Fibroblast of pulmonary artery (primary cell): ENCODE measurements around the gene SMIM35.
"Not testable (repeated sequence)": the region's sequence is repeated elsewhere in the genome, so short reads cannot be mapped to it uniquely, and the experiment has no call there.

ENCODE experiments used
- DNase-seq: peaks from one replicate; pipeline ENCODE4 v3.0.0-alpha.2; 2010; ENCODE audit warnings: low read depth
- H3K4me3 ChIP-seq: replicated peaks from 2 replicates; pipeline ENCODE4 v1.5.1; 2011; ENCODE audit warnings: low read depth, mild to moderate bottlenecking, control low read depth, low read length, moderate library complexity
- CTCF ChIP-seq: IDR thresholded peaks from 2 replicates; pipeline ENCODE4 v1.5.1; 2011; ENCODE audit warnings: mild to moderate bottlenecking, control low read depth, low read length, inconsistent platforms; ENCODE audit errors: missing control alignments

Gene SMIM35

GRCh38 chr11:118065384-118065783 is 21.4 kb downstream of the SMIM35 start:
- no peak for DNase-seq
- H3K4me3 ChIP-seq, result no peak overlapping the region
- no peak for TF ChIP-seq CTCF

GRCh38 chr11:118064956-118065355 is 21.8 kb downstream of the SMIM35 start:
- H3K4me3 ChIP-seq, result no peak overlapping the region
- no peak for TF ChIP-seq CTCF
- DNase-seq, result no peak

- not testable (repeated sequence) for DNase-seq, H3K4me3 ChIP-seq
Observed at GRCh38 chr11:118062631-118063030, 24.1 kb downstream of the SMIM35 start.

- H3K4me3 ChIP-seq, DNase-seq: not testable (repeated sequence)
Observed at GRCh38 chr11:118062181-118062580, 24.6 kb downstream of the SMIM35 start.

GRCh38 chr11:118061586-118062125 is 25.1 kb downstream of the SMIM35 start:
- TF ChIP-seq CTCF, result no peak
- H3K4me3 ChIP-seq, result no peak overlapping the region
- no peak for DNase-seq

- H3K4me3 ChIP-seq, result no peak overlapping the region
- no peak for TF ChIP-seq CTCF
- no peak for DNase-seq
Observed at GRCh38 chr11:118060869-118061268, 25.9 kb downstream of the SMIM35 start.

GRCh38 chr11:118060081-118060661 is 26.6 kb downstream of the SMIM35 start:
- no peak overlapping the region for H3K4me3 ChIP-seq
- no peak for TF ChIP-seq CTCF
- DNase-seq, result no peak

- TF ChIP-seq CTCF, result no peak
- DNase-seq, result no peak
- no peak overlapping the region for H3K4me3 ChIP-seq
Observed at GRCh38 chr11:118059246-118059940, 27.4 kb downstream of the SMIM35 start.
